HuH-7 (cell line): Measurements from ENCODE around the gene CNTN4.

ENCODE experiments used
- DNase-seq: peaks from one replicate; pipeline ENCODE4 v3.0.0; 2011; ENCODE audit warnings: low spot score

CNTN4 gene

GRCh38 chr3:2153053-2153452, 54.4 kb downstream of the CNTN4 start:
- no peak for DNase-seq

- no peak for DNase-seq
Observed at GRCh38 chr3:2153547-2153946, 54.9 kb downstream of the CNTN4 start.

GRCh38 chr3:2154621-2155020, 56.0 kb downstream of the CNTN4 start:
- no peak for DNase-seq

GRCh38 chr3:2156244-2156847, 57.7 kb downstream of the CNTN4 start:
- DNase-seq, result peak; percentile 64

GRCh38 chr3:2158828-2159227, 60.2 kb downstream of the CNTN4 start:
- DNase-seq, result no peak

GRCh38 chr3:2166552-2166951, 67.9 kb downstream of the CNTN4 start:
- peak; percentile 15 for DNase-seq

- no peak for DNase-seq
Observed at GRCh38 chr3:2172561-2173171, 74.0 kb downstream of the CNTN4 start.

- no peak for DNase-seq
Observed at GRCh38 chr3:2180634-2181033, 82.0 kb downstream of the CNTN4 start.

GRCh38 chr3:2198776-2199279, 100.2 kb downstream of the CNTN4 start:
- no peak for DNase-seq

- DNase-seq, result no peak
Observed at GRCh38 chr3:2204054-2204453, 105.4 kb downstream of the CNTN4 start.

GRCh38 chr3:2205692-2206091, 107.0 kb downstream of the CNTN4 start:
- no peak for DNase-seq

- DNase-seq, result no peak
Observed at GRCh38 chr3:2206536-2206935, 107.9 kb downstream of the CNTN4 start.

- no peak for DNase-seq
Observed at GRCh38 chr3:2211568-2211967, 112.9 kb downstream of the CNTN4 start.

- DNase-seq, result no peak
Observed at GRCh38 chr3:2212206-2212605, 113.5 kb downstream of the CNTN4 start.

GRCh38 chr3:2218375-2218774, 119.7 kb downstream of the CNTN4 start:
- DNase-seq, result no peak

- DNase-seq, result no peak
Observed at GRCh38 chr3:2218816-2219215, 120.2 kb downstream of the CNTN4 start.

GRCh38 chr3:2236203-2236602, 137.5 kb downstream of the CNTN4 start:
- no peak for DNase-seq

- DNase-seq, result no peak
Observed at GRCh38 chr3:2244137-2244536, 145.5 kb downstream of the CNTN4 start.

GRCh38 chr3:2246873-2247648, 148.4 kb downstream of the CNTN4 start:
- DNase-seq, result no peak

GRCh38 chr3:2247831-2248230, 149.2 kb downstream of the CNTN4 start:
- DNase-seq, result no peak

- DNase-seq, result no peak
Observed at GRCh38 chr3:2250783-2251182, 152.1 kb downstream of the CNTN4 start.

GRCh38 chr3:2261747-2262146, 163.1 kb downstream of the CNTN4 start:
- no peak for DNase-seq

- DNase-seq, result no peak
Observed at GRCh38 chr3:2262204-2262603, 163.5 kb downstream of the CNTN4 start.
